ENCODE data around the gene TMEM225B. TPM values are rescaled to one million over a fixed set of nuclear protein-coding genes. Genes with fewer than 3 reads are reported as not detected.
A peak's percentile ranks its signal among the peaks of the same experiment; 100 is the strongest.

Gene TMEM225B
- total and polyA plus RNA-seq, 4 donors, result 0.31 to 1.4 (median 0.75) TPM

GRCh38 chr7:99560834-99561736, 37.0 kb upstream of the TMEM225B start:
- H3K4me1 ChIP-seq (ENCODE audit: control insufficient read depth in 5 of 5, insufficient read depth in 5 of 5, low read length in 5 of 5), result peaks cover 0 to 18% (median 10%) of the 10 kb centered on the region in 5 donors
- no peak for DNase-seq
- H3K27me3 ChIP-seq (ENCODE audit: control insufficient read depth in 3 of 3, insufficient read depth in 3 of 3, low read length in 2 of 3), result no peaks in the 10 kb centered on the region
- no peak overlapping the region for H3K27ac ChIP-seq (ENCODE audit: low read depth in 1 of 2, low read length in 1 of 2)
- WGBS, 2 donors, result 94 to 97% methylated on average over 7 of the region's 7 CpGs
- no peak overlapping the region for H3K9ac ChIP-seq (ENCODE audit: insufficient read depth in 1 of 2, low read length in 2 of 2)
- no peaks in the 10 kb centered on the region for H3K9me3 ChIP-seq (ENCODE audit: control insufficient read depth in 4 of 4, insufficient read depth in 3 of 4, low read length in 3 of 4)
- H3K36me3 ChIP-seq (ENCODE audit: control insufficient read depth in 4 of 4, insufficient read depth in 4 of 4, low read length in 4 of 4), result peaks cover 25 to 44% (median 34%) of the 10 kb centered on the region in 4 donors
- H3K4me3 ChIP-seq, result no peak overlapping the region
- TF ChIP-seq CTCF (IDR thresholded peaks at IDR 0.05; ENCODE audit: control extremely low read depth, extremely low read depth), result no peak
- no peak for ATAC-seq (ENCODE audit: insufficient read depth, low FRiP score)

DNA sequence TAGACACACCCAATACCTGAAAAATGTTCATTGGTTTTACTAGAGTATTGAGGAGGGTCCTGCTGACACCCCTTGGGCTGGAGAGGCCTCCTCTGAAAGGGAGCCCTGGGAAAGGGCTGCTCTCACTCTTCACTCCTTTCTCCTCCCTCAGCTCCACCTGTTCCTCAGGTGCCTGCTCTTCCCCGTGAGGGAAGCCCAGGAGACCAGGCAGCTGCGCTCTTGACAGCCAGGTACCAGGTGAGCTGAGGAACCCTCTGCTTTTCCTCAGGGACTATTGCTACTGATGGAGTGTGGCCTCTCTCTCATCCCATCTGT, 36.4 kb upstream of the TMEM225B start:
- peaks cover 0 to 18% (median 10%) of the 10 kb centered on the region in 5 donors for H3K4me1 ChIP-seq (ENCODE audit: control insufficient read depth in 5 of 5, insufficient read depth in 5 of 5, low read length in 5 of 5)
- WGBS, 2 donors, result 90 to 94% methylated on average over 2 of the region's 2 CpGs
- DNase-seq, result no peak
- H3K27ac ChIP-seq (ENCODE audit: low read depth in 1 of 2, low read length in 1 of 2), result no peak overlapping the region
- H3K27me3 ChIP-seq (ENCODE audit: control insufficient read depth in 3 of 3, insufficient read depth in 3 of 3, low read length in 2 of 3), result no peaks in the 10 kb centered on the region
- no peak for TF ChIP-seq CTCF (IDR thresholded peaks at IDR 0.05; ENCODE audit: control extremely low read depth, extremely low read depth)
- H3K9me3 ChIP-seq (ENCODE audit: control insufficient read depth in 4 of 4, insufficient read depth in 3 of 4, low read length in 3 of 4), result no peaks in the 10 kb centered on the region
- ATAC-seq (ENCODE audit: insufficient read depth, low FRiP score), result no peak
- no peak overlapping the region for H3K9ac ChIP-seq (ENCODE audit: insufficient read depth in 1 of 2, low read length in 2 of 2)
- peaks cover 27 to 44% (median 34%) of the 10 kb centered on the region in 4 donors for H3K36me3 ChIP-seq (ENCODE audit: control insufficient read depth in 4 of 4, insufficient read depth in 4 of 4, low read length in 4 of 4)
- H3K4me3 ChIP-seq, result no peak overlapping the region

DNA sequence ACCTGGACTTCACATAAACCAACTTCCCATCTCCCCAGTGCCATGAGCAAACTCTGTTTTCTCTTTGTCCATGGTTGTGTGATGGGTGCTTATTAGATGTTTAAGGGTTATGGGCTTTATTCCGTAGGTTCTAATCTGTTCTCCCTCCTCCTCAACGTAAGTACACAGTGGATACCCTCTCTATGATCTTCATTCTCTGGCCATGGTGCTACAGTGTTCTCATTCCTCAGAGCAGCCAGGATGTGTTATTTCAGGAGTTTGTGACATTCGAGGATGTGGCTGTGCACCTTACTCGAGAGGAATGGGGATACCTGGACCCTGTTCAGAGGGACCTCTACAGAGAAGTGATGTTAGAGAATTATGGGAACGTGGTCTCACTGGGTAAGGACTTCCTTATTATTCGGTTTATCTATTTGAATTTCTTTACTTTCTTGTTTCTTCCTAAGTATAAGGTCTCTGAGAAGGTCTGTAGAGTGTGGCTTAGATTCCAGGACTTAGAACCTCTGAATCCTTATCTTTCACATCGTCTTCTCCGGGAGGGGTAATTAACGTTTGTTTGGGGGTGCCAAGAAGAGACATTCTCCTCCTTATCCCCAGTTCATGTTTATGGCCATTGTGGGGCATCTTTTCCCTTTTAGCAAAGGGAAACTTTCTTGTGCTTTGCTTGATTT, 35.8 kb upstream of the TMEM225B start:
- Histone ChIP-seq H3K9ac (ENCODE audit: insufficient read depth in 1 of 2, low read length in 2 of 2) (no peak overlapping the region), H3K27ac (ENCODE audit: low read depth in 1 of 2, low read length in 1 of 2) (peak overlapping the region in 1 of 2 donors; percentile 77), H3K36me3 (ENCODE audit: control insufficient read depth in 4 of 4, insufficient read depth in 4 of 4, low read length in 4 of 4) (peaks cover 27 to 44% (median 35%) of the 10 kb centered on the region in 4 donors), H3K9me3 (ENCODE audit: control insufficient read depth in 4 of 4, insufficient read depth in 3 of 4, low read length in 3 of 4) (no peaks in the 10 kb centered on the region), H3K4me3 (no peak overlapping the region), H3K27me3 (ENCODE audit: control insufficient read depth in 3 of 3, insufficient read depth in 3 of 3, low read length in 2 of 3) (no peaks in the 10 kb centered on the region), H3K4me1 (ENCODE audit: control insufficient read depth in 5 of 5, insufficient read depth in 5 of 5, low read length in 5 of 5) (peaks cover 0 to 13% (median 9%) of the 10 kb centered on the region in 5 donors)
- DNase-seq, result no peak
- TF ChIP-seq CTCF (IDR thresholded peaks at IDR 0.05; ENCODE audit: control extremely low read depth, extremely low read depth), result no peak
- no peak for ATAC-seq (ENCODE audit: insufficient read depth, low FRiP score)
- 89 to 90% methylated on average over 9 of the region's 9 CpGs for WGBS, 2 donors

Data from lung (tissue), 12 donors.